HL-60 (cell line): Measurements from ENCODE around the gene PHLDA1.

Source experiments
- CTCF ChIP-seq: IDR thresholded peaks from one replicate; pipeline ENCODE4 v1.5.1; 2011; ENCODE audit warnings: low read length, control low read depth, inconsistent platforms; ENCODE audit not compliant: insufficient read depth
- POLR2AphosphoS5 ChIP-seq: IDR thresholded peaks from 2 replicates; pipeline ENCODE4 v1.6.1; 2012; ENCODE audit warnings: low read depth

DNA sequence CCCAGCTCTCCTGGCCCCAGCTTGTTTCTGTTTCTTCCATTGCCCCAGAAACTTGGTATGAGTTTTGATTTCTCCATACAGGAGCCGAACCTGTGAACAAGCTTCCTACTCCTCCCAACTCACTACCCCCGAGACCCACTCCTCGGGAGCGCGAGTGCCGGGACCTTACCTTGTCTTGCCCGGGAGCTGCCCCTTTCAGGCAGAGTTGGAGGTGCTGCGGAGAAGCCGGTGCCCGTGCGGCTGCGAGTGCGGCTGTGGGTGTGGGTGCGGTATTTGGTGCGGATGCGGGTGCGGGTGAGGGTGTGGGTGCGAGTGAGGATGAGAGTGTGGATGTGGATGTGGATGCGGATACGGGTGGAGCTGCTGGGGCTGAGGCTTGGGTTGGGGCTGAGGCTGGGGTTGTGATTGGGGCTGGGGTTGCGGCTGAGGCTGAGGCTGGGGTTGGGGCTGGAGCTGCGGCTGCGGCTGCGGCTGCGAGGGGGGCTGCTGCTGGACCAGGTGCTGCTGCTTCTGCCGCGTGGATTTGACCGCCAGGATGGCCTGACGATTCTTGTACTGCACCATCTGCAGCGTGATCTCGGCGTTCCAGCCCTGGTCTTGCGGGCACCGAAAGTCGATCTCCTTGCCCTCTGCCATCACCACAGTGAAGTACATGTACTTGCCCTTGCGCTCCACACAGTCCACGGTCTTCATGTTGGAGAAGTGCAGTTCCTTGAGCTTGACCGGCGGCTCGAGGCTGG, 1.1 kb downstream of the PHLDA1 start:
- TF ChIP-seq CTCF: no peak
- no peak for TF ChIP-seq POLR2AphosphoS5
